Pons (tissue), 1 donor: ENCODE measurements around the gene HOXB8.

Source experiments
- DNase-seq: peaks from one replicate; pipeline ENCODE4 v3.0.0-alpha.2; 2016; ENCODE audit warnings: low spot score

HOXB8 gene

GRCh38 chr17:48567646-48568354 lies 47.3 kb downstream of the HOXB8 start:
- no peak for DNase-seq

- no peak for DNase-seq
These were observed 47.9 kb downstream of the HOXB8 start for GRCh38 chr17:48567209-48567608.

GRCh38 chr17:48566717-48567116 lies 48.4 kb downstream of the HOXB8 start:
- no peak for DNase-seq

GRCh38 chr17:48565925-48566710 lies 49.0 kb downstream of the HOXB8 start:
- no peak for DNase-seq

- DNase-seq, result no peak
These were observed 50.0 kb downstream of the HOXB8 start for GRCh38 chr17:48565022-48565554.

GRCh38 chr17:48564188-48565021 lies 50.7 kb downstream of the HOXB8 start:
- no peak for DNase-seq

- no peak for DNase-seq
These were observed 51.3 kb downstream of the HOXB8 start for GRCh38 chr17:48563867-48564187.

GRCh38 chr17:48563385-48563838 lies 51.7 kb downstream of the HOXB8 start:
- DNase-seq, result no peak

- DNase-seq, result no peak
These were observed 52.2 kb downstream of the HOXB8 start for GRCh38 chr17:48562934-48563333.
